Mesothelial cell of epicardium (in vitro differentiated cells): ENCODE measurements around the gene WIPF2. TPM values are rescaled to one million over a fixed set of nuclear protein-coding genes. Genes with fewer than 3 reads are reported as not detected.

ENCODE experiments used
- DNase-seq, 2 experiments: peaks; one replicate each; pipeline ENCODE4 v3.0.0; 2021; ENCODE audit warnings: low spot score in 2 of 2; ENCODE audit not compliant: unreplicated experiment in 2 of 2
- H3K27ac Mint-ChIP-seq: 2 replicates; pipeline ENCODE4 v1.8.0; 2021; ENCODE audit warnings: mixed read lengths
- H3K27me3 Mint-ChIP-seq: 2 replicates; pipeline ENCODE4 v1.8.0; 2021; ENCODE audit warnings: low read depth, mixed read lengths
- H3K36me3 Mint-ChIP-seq: 2 replicates; pipeline ENCODE4 v1.8.0; 2021; ENCODE audit warnings: mixed read lengths
- H3K4me1 Mint-ChIP-seq: 2 replicates; pipeline ENCODE4 v1.8.0; 2021; ENCODE audit warnings: mixed read lengths
- H3K4me3 Mint-ChIP-seq: 2 replicates; pipeline ENCODE4 v1.8.0; 2021; ENCODE audit warnings: mild to moderate bottlenecking, moderate library complexity, mixed read lengths
- H3K9me3 Mint-ChIP-seq: 2 replicates; pipeline ENCODE4 v1.8.0; 2021; ENCODE audit warnings: mixed read lengths
- total RNA-seq: library from RNA; stranded (reverse); gene quantifications from 3 replicates; pipeline ENCODE4 v1.2.1, GENCODE V29; 2021
- TF ChIP-seq, protein P1 (sequence below): fragments of 200-600 bp; sonication (generic); IDR thresholded peaks from one replicate; pipeline ENCODE4 v1.5.0; 2021; ENCODE audit warnings: antibody characterized with exemption; ENCODE audit not compliant: unreplicated experiment

The WIPF2 gene
- total RNA-seq, 1 donor from 2014 or later, result 27.0 TPM

DNA sequence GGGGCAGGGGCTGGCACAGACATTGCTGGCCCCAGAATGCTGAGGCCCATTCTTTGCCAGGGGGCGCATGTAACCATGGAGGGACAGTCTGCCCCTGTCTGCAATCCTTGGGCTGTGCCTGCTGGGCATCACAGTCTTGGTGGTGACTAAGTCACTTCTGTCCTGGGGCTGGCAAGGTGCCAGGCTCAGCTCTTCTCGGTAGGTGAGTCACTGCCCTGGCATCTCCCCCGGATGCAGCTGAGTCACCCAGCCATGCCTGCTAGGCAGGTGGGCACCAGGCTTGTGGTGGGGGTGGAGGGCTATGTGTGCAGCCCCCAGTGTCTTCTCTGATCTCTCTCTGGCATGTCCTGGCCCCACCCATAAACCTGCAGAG, 95.5 kb downstream of the WIPF2 start:
- Mint-ChIP-seq H3K27ac (peak overlapping the region; percentile 94), H3K36me3 (no peaks in the 10 kb centered on the region), H3K4me1 (peaks cover 85% of the 10 kb centered on the region), H3K4me3 (no peak overlapping the region), H3K9me3 (no peaks in the 10 kb centered on the region), H3K27me3 (no peaks in the 10 kb centered on the region)
- peak in 1 of 2 experiments; percentile 61 for DNase-seq
- TF ChIP-seq, protein P1, sequence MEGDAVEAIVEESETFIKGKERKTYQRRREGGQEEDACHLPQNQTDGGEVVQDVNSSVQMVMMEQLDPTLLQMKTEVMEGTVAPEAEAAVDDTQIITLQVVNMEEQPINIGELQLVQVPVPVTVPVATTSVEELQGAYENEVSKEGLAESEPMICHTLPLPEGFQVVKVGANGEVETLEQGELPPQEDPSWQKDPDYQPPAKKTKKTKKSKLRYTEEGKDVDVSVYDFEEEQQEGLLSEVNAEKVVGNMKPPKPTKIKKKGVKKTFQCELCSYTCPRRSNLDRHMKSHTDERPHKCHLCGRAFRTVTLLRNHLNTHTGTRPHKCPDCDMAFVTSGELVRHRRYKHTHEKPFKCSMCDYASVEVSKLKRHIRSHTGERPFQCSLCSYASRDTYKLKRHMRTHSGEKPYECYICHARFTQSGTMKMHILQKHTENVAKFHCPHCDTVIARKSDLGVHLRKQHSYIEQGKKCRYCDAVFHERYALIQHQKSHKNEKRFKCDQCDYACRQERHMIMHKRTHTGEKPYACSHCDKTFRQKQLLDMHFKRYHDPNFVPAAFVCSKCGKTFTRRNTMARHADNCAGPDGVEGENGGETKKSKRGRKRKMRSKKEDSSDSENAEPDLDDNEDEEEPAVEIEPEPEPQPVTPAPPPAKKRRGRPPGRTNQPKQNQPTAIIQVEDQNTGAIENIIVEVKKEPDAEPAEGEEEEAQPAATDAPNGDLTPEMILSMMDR, result no peak

DNA sequence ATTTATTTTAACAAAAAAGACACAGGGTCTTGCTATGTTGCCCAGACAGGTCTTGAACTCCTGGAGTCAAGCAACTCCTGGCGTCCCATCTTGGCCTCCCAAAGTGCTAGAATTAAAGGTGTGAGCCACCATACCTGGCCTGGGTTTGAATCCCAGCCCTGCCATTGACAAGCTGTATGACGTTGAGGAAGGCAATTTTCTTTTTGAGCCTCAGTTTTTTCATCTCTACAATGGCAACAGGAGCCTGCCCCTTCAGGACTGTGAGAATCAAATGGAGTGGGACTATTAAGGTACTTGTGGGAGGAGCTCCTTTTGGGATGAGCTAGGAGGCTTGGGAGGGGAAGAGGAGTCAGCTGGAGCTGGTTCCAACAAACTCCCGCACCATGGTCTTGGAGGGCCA, 96.1 kb downstream of the WIPF2 start:
- peak overlapping the region; percentile 97 for H3K27ac Mint-ChIP-seq
- DNase-seq, result no peak
- H3K27me3 Mint-ChIP-seq, result no peaks in the 10 kb centered on the region
- no peak overlapping the region for H3K4me3 Mint-ChIP-seq
- no peaks in the 10 kb centered on the region for H3K9me3 Mint-ChIP-seq
- TF ChIP-seq, protein P1, result no peak
- peaks cover 85% of the 10 kb centered on the region for H3K4me1 Mint-ChIP-seq
- H3K36me3 Mint-ChIP-seq, result no peaks in the 10 kb centered on the region

DNA sequence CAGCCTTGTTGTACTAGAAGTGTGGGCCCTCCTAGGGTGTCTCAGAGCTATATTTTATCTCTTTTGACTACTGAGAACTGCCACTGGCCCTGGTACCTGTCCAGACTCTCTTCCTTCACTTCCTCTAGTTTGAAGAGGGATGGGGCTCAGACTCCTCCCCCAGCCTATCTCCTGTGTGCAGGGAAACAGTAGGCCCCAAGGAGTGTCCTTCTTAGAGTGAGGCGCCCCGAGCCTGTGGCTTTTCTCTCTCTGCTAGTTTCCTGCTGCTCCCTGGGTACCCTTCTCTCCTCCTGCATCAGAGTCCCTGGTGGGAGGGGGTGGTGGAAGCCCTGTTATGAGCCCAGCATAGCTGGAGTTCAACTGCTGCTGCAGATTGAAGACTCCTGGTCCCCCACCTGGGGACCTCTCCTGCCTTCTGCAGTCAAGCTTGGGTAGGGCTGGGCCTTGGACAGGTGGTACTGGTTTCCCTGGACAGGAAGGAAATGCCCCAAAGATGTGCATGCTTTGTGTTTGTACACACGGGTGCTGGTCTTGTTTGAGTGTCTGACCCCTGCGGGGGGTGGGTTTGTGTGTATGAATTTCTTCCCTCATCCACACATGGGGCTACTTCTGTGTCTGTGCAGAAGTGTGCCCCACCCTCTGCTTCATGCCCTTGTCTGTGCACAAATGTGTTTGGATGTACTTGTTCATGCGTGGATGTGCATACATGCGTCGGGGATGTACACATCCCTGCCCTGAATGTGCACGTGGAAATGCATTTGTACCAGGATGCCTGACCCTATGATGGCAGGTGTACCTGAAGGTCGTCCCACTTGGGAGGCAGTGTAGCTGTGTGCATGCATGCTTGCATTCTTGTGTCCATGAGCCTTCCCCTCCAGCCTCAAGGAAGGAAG, 96.8 kb downstream of the WIPF2 start:
- H3K9me3 Mint-ChIP-seq, result no peaks in the 10 kb centered on the region
- H3K27ac Mint-ChIP-seq, result peak overlapping the region; percentile 97
- no peak for DNase-seq
- no peaks in the 10 kb centered on the region for H3K36me3 Mint-ChIP-seq
- peaks cover 85% of the 10 kb centered on the region for H3K4me1 Mint-ChIP-seq
- TF ChIP-seq, protein P1, result no peak
- peak overlapping the region; percentile 92 for H3K4me3 Mint-ChIP-seq
- H3K27me3 Mint-ChIP-seq, result no peaks in the 10 kb centered on the region

DNA sequence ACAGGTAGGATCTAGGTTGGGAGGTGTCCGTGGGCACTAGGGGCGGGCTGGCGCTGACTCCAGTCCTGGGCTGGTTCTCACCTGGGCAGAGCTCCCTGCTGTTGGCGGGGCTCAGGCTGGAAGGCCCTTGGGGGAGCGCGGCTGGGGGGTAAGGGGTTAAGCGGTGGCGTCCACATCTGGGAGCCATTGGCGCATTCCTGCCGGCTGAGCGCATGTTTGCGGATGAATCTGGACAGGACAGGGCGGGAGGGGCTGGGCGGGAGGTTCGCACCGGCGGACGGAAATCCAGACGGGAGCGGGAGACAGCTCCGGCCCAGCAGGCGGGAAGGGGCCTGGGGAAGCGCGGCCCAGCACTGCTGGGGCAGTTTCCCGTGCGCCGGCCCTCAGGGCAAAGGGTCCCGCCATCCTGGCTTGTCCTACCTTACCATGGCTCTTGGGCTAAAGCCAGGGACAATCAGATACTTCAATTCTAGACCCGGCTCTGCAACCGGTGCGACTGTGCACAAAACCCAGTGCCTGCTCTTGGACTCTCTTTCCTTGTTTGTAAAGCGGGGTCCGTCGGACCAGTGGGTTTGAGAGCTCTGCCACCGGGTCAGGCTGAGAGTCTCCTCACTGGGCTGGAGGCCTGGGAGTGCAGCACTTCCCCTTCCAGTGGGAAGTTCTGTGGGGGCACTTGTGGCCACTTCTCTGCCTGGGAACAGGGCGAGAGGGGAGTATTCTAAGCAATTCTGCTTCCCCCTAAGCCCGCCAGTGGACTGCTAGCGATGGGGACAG, 97.7 kb downstream of the WIPF2 start:
- DNase-seq, result peak; percentile 54 to 74
- peak overlapping the region; percentile 92 for H3K4me3 Mint-ChIP-seq
- H3K36me3 Mint-ChIP-seq, result no peaks in the 10 kb centered on the region
- no peaks in the 10 kb centered on the region for H3K27me3 Mint-ChIP-seq
- H3K4me1 Mint-ChIP-seq, result peaks cover 85% of the 10 kb centered on the region
- peak overlapping the region; percentile 97 for H3K27ac Mint-ChIP-seq
- no peaks in the 10 kb centered on the region for H3K9me3 Mint-ChIP-seq
- TF ChIP-seq, protein P1, result no peak

DNA sequence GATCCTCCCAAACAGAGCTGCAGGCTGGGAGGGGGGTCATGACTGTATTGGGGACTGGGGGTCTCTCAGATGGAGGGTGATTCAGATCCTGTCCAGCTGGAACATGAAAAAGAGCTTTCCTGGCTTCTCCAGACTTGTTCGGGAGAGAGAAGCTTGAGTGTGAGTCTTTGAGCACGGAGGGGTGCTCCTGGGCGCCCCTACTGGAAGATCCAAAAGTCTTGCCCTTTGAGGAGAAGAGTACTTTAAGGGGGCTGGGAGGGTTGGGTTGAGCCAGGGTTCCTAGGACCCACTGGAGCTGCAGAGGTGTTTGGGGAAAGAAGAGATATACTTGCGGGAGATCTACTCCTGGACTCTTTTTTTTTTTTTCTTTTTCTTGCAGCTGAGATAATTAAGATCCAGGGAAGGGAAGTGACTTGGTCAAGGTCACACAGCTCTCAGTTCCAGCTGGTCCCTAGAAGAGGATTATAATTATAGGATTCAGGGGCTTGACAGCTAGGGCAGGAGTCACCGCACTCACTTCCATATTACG, 98.3 kb downstream of the WIPF2 start:
- H3K27ac Mint-ChIP-seq, result peak overlapping the region; percentile 96
- peak overlapping the region; percentile 92 for H3K4me3 Mint-ChIP-seq
- peaks cover 85% of the 10 kb centered on the region for H3K4me1 Mint-ChIP-seq
- H3K27me3 Mint-ChIP-seq, result no peaks in the 10 kb centered on the region
- H3K36me3 Mint-ChIP-seq, result no peaks in the 10 kb centered on the region
- no peaks in the 10 kb centered on the region for H3K9me3 Mint-ChIP-seq
- TF ChIP-seq, protein P1, result peak; percentile 34
- DNase-seq, result no peak
